HepG2 (cell line): ENCODE data around the gene EYA2. TPM values are rescaled to one million over a fixed set of nuclear protein-coding genes. Genes with fewer than 3 reads are reported as not detected.

Experiments
- JUN ChIP-seq: sonication (generic); formaldehyde crosslinking; IDR thresholded peaks from 2 replicates; pipeline ENCODE4 v1.4.0; 2020; ENCODE audit warnings: mild to moderate bottlenecking, missing genetic modification reagents
- KDM2A ChIP-seq: sonication (generic); formaldehyde crosslinking; IDR thresholded peaks from 2 replicates; pipeline ENCODE4 v1.4.0; 2020; ENCODE audit warnings: low read depth, missing genetic modification reagents, borderline replicate concordance
- MAFG ChIP-seq: sonication (generic); formaldehyde crosslinking; IDR thresholded peaks from 2 replicates; pipeline ENCODE4 v1.5.1; 2020; ENCODE audit warnings: mild to moderate bottlenecking, missing genetic modification reagents
- MTA1 ChIP-seq: sonication (generic); formaldehyde crosslinking; IDR thresholded peaks from 2 replicates; pipeline ENCODE4 v1.4.0; 2020; ENCODE audit warnings: missing genetic modification reagents, mild to moderate bottlenecking, borderline replicate concordance
- RARG ChIP-seq: sonication (generic); formaldehyde crosslinking; IDR thresholded peaks from 2 replicates; pipeline ENCODE4 v1.4.0; 2020; ENCODE audit warnings: low read depth, mild to moderate bottlenecking, missing genetic modification reagents
- SMC3 ChIP-seq: IDR thresholded peaks from 2 replicates; pipeline ENCODE4 v1.6.1; 2011; ENCODE audit warnings: low read length, improper control_type of control experiment
- SP2 ChIP-seq: sonication (generic); formaldehyde crosslinking; IDR thresholded peaks from 2 replicates; pipeline ENCODE4 v1.5.1; 2020; ENCODE audit warnings: mild to moderate bottlenecking, missing genetic modification reagents
- THYN1 ChIP-seq: sonication (generic); formaldehyde crosslinking; IDR thresholded peaks from 2 replicates; pipeline ENCODE4 v1.8.1; 2023; ENCODE audit warnings: low read depth, mild to moderate bottlenecking, moderate library complexity, missing genetic modification reagents, borderline replicate concordance
- ZBTB21 ChIP-seq: sonication (generic); formaldehyde crosslinking; IDR thresholded peaks from 2 replicates; pipeline ENCODE4 v1.4.0; 2020; ENCODE audit warnings: missing genetic modification reagents
- ZNF329 ChIP-seq: sonication (generic); formaldehyde crosslinking; IDR thresholded peaks from 2 replicates; pipeline ENCODE4 v1.9.0; 2021; ENCODE audit warnings: low read depth, mild to moderate bottlenecking, missing genetic modification reagents
- ZNF34 ChIP-seq: sonication (generic); formaldehyde crosslinking; IDR thresholded peaks from 2 replicates; pipeline ENCODE4 v1.4.0; 2020; ENCODE audit warnings: mild to moderate bottlenecking, missing genetic modification reagents, borderline replicate concordance
- ZNF343 ChIP-seq: sonication (generic); formaldehyde crosslinking; IDR thresholded peaks from 2 replicates; pipeline ENCODE4 v1.4.0; 2020; ENCODE audit warnings: mild to moderate bottlenecking, missing genetic modification reagents
- polyA plus RNA-seq, 8 experiments: library from polyadenylated mRNA; depleted of rRNA in 3 of 8; stranded (reverse) in 7 of 8; unstranded in 1 of 8; fragments of >200 nt; fragmentation: Illumina TruSeq in 4 of 8; extraction: Trizol in 4 of 8; gene quantifications; 2 replicates each; pipeline versions ENCODE4 v1.2.1 to v1.2.3, GENCODE V29; 2011 to 2016; ENCODE audit warnings: low read depth in 4 of 8, missing spikeins in 1 of 8, mixed read lengths in 1 of 8; ENCODE audit not compliant: insufficient read depth in 1 of 8
- total RNA-seq, 5 experiments: library from RNA; depleted of rRNA; stranded (reverse); fragments of >200 nt; fragmentation: Illumina TruSeq; extraction: Trizol; gene quantifications; 2 replicates each; pipeline ENCODE4 v1.2.3, GENCODE V29; 2016; ENCODE audit warnings: low read depth in 1 of 5
- TF ChIP-seq, protein P1 (sequence below): sonication (generic); formaldehyde crosslinking; IDR thresholded peaks from 2 replicates; pipeline ENCODE4 v1.4.0; 2020; ENCODE audit warnings: missing genetic modification reagents
- TF ChIP-seq, protein P2 (sequence below): sonication (generic); formaldehyde crosslinking; IDR thresholded peaks from 2 replicates; pipeline ENCODE4 v1.5.0; 2020; ENCODE audit warnings: missing genetic modification reagents
- TF ChIP-seq, protein P3 (sequence below), 2 experiments: fragments of 450-650 bp in 1 of 2; sonication (generic) in 1 of 2; formaldehyde crosslinking; IDR thresholded peaks; 2 replicates each; pipeline versions ENCODE4 v1.5.0 to v1.8.0; 2020 to 2022; ENCODE audit warnings: mild to moderate bottlenecking in 1 of 2, missing genetic modification reagents in 1 of 2
- TF ChIP-seq, protein P4 (sequence below): sonication (generic); formaldehyde crosslinking; IDR thresholded peaks from 2 replicates; pipeline ENCODE4 v1.5.0; 2020; ENCODE audit warnings: missing genetic modification reagents, mild to moderate bottlenecking, borderline replicate concordance
- TF ChIP-seq, protein P5 (sequence below): sonication (generic); formaldehyde crosslinking; IDR thresholded peaks from 2 replicates; pipeline ENCODE4 v1.5.1; 2020; ENCODE audit warnings: missing genetic modification reagents, mild to moderate bottlenecking, borderline replicate concordance

EYA2 gene
- total and polyA plus RNA-seq, 2 of the 13 experiments (the other 11 are each of a cell fraction or from before 2014, with no cell fraction given): not detected

DNA sequence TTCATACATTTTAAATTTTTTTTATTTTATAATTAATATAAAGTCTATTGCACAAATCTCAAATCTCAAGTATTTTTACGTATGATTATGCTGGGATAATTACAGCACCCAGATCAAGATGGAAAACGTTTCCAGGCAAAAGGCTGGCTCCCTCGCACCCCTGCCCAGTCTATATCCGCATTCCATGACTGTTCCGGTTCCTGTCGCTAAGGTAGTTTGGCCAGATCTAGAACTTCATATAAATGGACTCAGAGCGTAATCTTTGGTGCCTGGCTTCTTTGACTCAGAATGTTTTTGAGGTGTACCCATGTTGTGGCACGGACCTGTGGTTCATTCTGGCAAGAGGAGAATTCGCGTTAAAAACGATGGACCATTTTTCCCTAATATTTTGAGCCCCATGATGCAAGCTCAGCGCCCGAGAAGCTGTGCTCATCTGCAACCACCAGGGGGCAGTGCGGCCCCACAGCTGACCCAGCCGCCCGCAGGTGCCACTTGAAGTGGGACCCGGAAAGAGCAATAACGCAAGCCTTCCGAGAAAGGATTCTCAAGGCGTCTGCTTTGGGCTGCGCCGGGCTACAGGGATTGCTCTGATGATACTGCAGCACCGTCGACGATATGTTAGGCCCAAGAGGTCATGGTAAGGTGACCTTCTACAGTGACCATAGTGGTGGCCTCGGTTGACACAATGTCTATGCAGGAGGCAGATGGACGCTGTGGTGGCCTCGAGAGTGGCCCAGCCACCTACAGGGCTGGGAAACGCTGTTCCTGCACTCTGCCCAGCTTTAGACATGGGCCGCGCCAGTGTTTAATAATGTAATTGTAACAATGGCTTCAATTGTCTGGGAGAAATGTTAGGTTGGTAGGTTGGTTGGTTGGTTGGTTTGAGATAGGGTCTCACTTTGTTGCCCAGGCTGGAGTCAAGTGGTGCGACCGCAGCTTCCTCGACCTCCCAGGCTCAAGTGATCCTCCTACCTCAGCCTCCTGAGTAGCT, 301.7 kb downstream of the EYA2 start (continued):
- no peak for TF ChIP-seq THYN1 (CRISPR knock-in tag)
- no peak for TF ChIP-seq MAFG (CRISPR knock-in tag)
- TF ChIP-seq SP2 (CRISPR knock-in tag): peak; percentile 20; the same call in 1 of the 2 replicates
- no peak for TF ChIP-seq ZNF329 (CRISPR knock-in tag)
- TF ChIP-seq, protein P1, sequence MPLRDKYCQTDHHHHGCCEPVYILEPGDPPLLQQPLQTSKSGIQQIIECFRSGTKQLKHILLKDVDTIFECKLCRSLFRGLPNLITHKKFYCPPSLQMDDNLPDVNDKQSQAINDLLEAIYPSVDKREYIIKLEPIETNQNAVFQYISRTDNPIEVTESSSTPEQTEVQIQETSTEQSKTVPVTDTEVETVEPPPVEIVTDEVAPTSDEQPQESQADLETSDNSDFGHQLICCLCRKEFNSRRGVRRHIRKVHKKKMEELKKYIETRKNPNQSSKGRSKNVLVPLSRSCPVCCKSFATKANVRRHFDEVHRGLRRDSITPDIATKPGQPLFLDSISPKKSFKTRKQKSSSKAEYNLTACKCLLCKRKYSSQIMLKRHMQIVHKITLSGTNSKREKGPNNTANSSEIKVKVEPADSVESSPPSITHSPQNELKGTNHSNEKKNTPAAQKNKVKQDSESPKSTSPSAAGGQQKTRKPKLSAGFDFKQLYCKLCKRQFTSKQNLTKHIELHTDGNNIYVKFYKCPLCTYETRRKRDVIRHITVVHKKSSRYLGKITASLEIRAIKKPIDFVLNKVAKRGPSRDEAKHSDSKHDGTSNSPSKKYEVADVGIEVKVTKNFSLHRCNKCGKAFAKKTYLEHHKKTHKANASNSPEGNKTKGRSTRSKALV (CRISPR knock-in tag): no peak
- TF ChIP-seq ZNF34 (CRISPR knock-in tag): no peak
- peak; percentile 37; the same call in 1 of the 2 replicates for TF ChIP-seq MTA1 (CRISPR knock-in tag)
- TF ChIP-seq, protein P2, sequence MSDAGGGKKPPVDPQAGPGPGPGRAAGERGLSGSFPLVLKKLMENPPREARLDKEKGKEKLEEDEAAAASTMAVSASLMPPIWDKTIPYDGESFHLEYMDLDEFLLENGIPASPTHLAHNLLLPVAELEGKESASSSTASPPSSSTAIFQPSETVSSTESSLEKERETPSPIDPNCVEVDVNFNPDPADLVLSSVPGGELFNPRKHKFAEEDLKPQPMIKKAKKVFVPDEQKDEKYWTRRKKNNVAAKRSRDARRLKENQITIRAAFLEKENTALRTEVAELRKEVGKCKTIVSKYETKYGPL: no peak
- TF ChIP-seq, protein P3, sequence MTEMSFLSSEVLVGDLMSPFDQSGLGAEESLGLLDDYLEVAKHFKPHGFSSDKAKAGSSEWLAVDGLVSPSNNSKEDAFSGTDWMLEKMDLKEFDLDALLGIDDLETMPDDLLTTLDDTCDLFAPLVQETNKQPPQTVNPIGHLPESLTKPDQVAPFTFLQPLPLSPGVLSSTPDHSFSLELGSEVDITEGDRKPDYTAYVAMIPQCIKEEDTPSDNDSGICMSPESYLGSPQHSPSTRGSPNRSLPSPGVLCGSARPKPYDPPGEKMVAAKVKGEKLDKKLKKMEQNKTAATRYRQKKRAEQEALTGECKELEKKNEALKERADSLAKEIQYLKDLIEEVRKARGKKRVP (CRISPR knock-in tag; IDR thresholded peaks at IDR 0.05): peak; percentile 15 to 90; a peak in 3 of 4 replicates
- TF ChIP-seq ZBTB21 (CRISPR knock-in tag): no peak
- no peak for TF ChIP-seq JUN
- TF ChIP-seq, protein P4, sequence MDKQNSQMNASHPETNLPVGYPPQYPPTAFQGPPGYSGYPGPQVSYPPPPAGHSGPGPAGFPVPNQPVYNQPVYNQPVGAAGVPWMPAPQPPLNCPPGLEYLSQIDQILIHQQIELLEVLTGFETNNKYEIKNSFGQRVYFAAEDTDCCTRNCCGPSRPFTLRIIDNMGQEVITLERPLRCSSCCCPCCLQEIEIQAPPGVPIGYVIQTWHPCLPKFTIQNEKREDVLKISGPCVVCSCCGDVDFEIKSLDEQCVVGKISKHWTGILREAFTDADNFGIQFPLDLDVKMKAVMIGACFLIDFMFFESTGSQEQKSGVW (CRISPR knock-in tag): no peak
- TF ChIP-seq SMC3: peak; percentile 75
- TF ChIP-seq ZNF343 (CRISPR knock-in tag): no peak
- TF ChIP-seq, protein P5, sequence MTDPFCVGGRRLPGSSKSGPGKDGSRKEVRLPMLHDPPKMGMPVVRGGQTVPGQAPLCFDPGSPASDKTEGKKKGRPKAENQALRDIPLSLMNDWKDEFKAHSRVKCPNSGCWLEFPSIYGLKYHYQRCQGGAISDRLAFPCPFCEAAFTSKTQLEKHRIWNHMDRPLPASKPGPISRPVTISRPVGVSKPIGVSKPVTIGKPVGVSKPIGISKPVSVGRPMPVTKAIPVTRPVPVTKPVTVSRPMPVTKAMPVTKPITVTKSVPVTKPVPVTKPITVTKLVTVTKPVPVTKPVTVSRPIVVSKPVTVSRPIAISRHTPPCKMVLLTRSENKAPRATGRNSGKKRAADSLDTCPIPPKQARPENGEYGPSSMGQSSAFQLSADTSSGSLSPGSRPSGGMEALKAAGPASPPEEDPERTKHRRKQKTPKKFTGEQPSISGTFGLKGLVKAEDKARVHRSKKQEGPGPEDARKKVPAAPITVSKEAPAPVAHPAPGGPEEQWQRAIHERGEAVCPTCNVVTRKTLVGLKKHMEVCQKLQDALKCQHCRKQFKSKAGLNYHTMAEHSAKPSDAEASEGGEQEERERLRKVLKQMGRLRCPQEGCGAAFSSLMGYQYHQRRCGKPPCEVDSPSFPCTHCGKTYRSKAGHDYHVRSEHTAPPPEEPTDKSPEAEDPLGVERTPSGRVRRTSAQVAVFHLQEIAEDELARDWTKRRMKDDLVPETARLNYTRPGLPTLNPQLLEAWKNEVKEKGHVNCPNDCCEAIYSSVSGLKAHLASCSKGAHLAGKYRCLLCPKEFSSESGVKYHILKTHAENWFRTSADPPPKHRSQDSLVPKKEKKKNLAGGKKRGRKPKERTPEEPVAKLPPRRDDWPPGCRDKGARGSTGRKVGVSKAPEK (CRISPR knock-in tag): 0 out of 2 replicates have a peak, but pooled peaks have one; percentile 83
- no peak for TF ChIP-seq RARG
- TF ChIP-seq KDM2A (CRISPR knock-in tag): peak; percentile 93
